ENCODE measurements around the gene KRTAP4-7.

The KRTAP4-7 gene

GRCh38 chr17:41133880-41134735 lies 50.2 kb downstream of the KRTAP4-7 start:
- H2BK12ac ChIP-seq (ENCODE audit: low read length in 2 of 2) = no peak overlapping the region
- H3K27me3 ChIP-seq (ENCODE audit: control insufficient read depth in 1 of 2, insufficient read depth in 1 of 2, low read length in 2 of 2) = no peaks in the 10 kb centered on the region
- no peak overlapping the region for H4K8ac ChIP-seq (ENCODE audit: low read length)
- H3K36me3 ChIP-seq (ENCODE audit: control insufficient read depth in 1 of 2, insufficient read depth in 2 of 2, low read depth in 1 of 2, low read length in 2 of 2) = no peaks in the 10 kb centered on the region
- no peak overlapping the region for H3K4me2 ChIP-seq (ENCODE audit: low read length, poor library complexity, severe bottlenecking)
- no peak overlapping the region for H2BK120ac ChIP-seq (ENCODE audit: low read depth, low read length)
- no peak overlapping the region for H3K14ac ChIP-seq (ENCODE audit: low read length in 2 of 2)
- H3K9me3 ChIP-seq (ENCODE audit: control insufficient read depth, low read length) = peaks cover 5% of the 10 kb centered on the region
- no peak overlapping the region for H3K9ac ChIP-seq (ENCODE audit: low read length)
- no peak for DNase-seq
- H3K23ac ChIP-seq (ENCODE audit: low read length in 2 of 2) = no peak overlapping the region
- H4K91ac ChIP-seq (ENCODE audit: low read length) = no peak overlapping the region
- no peak overlapping the region for H3K4me3 ChIP-seq (ENCODE audit: insufficient read depth in 1 of 2, low read depth in 1 of 2, low read length in 2 of 2)
- no peak overlapping the region for H3K27ac ChIP-seq (ENCODE audit: low read length, poor library complexity, severe bottlenecking)
- no peak overlapping the region for H2BK15ac ChIP-seq (ENCODE audit: low read depth, poor library complexity, severe bottlenecking)
- H3K79me1 ChIP-seq (replicated peaks; ENCODE audit: low read length, poor library complexity, severe bottlenecking) = no peaks in the 10 kb centered on the region
- WGBS = 94% methylated on average over 2 of the region's 2 CpGs
- no peak overlapping the region for H3K4ac ChIP-seq (ENCODE audit: low read depth in 1 of 2, low read length in 2 of 2)
- no peak overlapping the region for H3K18ac ChIP-seq (ENCODE audit: low read depth in 1 of 2, low read length in 2 of 2)
- H2AK5ac ChIP-seq (ENCODE audit: low read length, severe bottlenecking) = no peak overlapping the region
- H2AFZ ChIP-seq (ENCODE audit: low read depth, low read length) = no peak overlapping the region
- H3K4me1 ChIP-seq (ENCODE audit: control insufficient read depth, insufficient read depth, low read depth, low read length) = no peaks in the 10 kb centered on the region
- H2BK5ac ChIP-seq (ENCODE audit: low read depth, low read length, poor library complexity, severe bottlenecking) = no peak overlapping the region

Data from mesenchymal stem cell (in vitro differentiated cells and primary cell).